Cardiac septum (tissue), 1 donor: ENCODE data around the gene TCERG1L. TPM values are rescaled to one million over a fixed set of nuclear protein-coding genes. Genes with fewer than 3 reads are reported as not detected.
"Not testable (repeated sequence)": the region's sequence is repeated elsewhere in the genome, so short reads cannot be mapped to it uniquely, and the experiment has no call there.

Experiments
- DNase-seq: peaks from one replicate; pipeline ENCODE4 v3.0.0-alpha.2; 2020; ENCODE audit warnings: low spot score
- intact Hi-C: fragments of 100-400 bp; cut with DNase I; formaldehyde crosslinking; loops from one replicate; pipeline ENCODE4 v1.14.0; 2022
- total RNA-seq: library from RNA; stranded (reverse); fragmentation: NEBNext Ultra II Directional; extraction: Animal tissue kit (Norgen Biotek cat#: 25700); gene quantifications from one replicate; pipeline ENCODE4 v1.2.1, GENCODE V29; 2021
- donor health status: DM: no; HTN: no; CAD: no.

TCERG1L gene
- total RNA-seq, 1 donor from 2014 or later: not detected

GRCh38 chr10:131141645-131142516 is 169.6 kb downstream of the TCERG1L start:
- no peak for DNase-seq
- intact Hi-C loops: no loop called here

- intact Hi-C loops: no loop called here
- DNase-seq: no peak
These were observed 170.3 kb downstream of the TCERG1L start for GRCh38 chr10:131141207-131141606.

- DNase-seq: no peak
- intact Hi-C loops: no loop called here
These were observed 170.9 kb downstream of the TCERG1L start for GRCh38 chr10:131140606-131141005.

GRCh38 chr10:131137223-131137622 is 174.3 kb downstream of the TCERG1L start:
- DNase-seq: no peak
- intact Hi-C loops: no loop called here

- DNase-seq, intact Hi-C loops: not testable (repeated sequence)
These were observed 175.2 kb downstream of the TCERG1L start for GRCh38 chr10:131136336-131136735.

- no peak for DNase-seq
- intact Hi-C loops: no loop called here
These were observed 175.8 kb downstream of the TCERG1L start for GRCh38 chr10:131135716-131136115.

GRCh38 chr10:131134651-131135050 is 176.9 kb downstream of the TCERG1L start:
- intact Hi-C loops: no loop called here
- DNase-seq: no peak

GRCh38 chr10:131134001-131134576 is 177.4 kb downstream of the TCERG1L start:
- DNase-seq: no peak
- intact Hi-C loops: no loop called here

DNA sequence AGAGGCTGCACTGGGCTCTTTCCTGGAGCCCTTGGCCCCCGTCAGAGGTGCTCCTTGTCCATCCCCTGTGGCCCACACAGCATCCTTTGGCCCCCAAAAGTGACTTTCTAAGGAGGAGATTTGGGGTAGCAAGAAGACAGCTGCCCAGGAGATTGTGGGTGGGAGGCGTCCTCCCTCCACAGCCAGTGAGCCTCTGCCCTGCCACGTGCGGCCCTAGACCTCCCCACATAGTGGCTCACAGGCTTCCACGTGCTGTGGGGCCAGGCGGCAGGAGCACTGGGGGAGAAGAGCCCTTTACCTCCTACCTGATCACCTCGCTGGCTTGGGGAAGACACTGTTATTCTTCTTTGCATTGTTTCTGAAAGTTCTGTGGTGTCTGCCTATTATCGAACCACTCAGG is 178.8 kb downstream of the TCERG1L start:
- intact Hi-C loops: no loop called here
- no peak for DNase-seq

DNA sequence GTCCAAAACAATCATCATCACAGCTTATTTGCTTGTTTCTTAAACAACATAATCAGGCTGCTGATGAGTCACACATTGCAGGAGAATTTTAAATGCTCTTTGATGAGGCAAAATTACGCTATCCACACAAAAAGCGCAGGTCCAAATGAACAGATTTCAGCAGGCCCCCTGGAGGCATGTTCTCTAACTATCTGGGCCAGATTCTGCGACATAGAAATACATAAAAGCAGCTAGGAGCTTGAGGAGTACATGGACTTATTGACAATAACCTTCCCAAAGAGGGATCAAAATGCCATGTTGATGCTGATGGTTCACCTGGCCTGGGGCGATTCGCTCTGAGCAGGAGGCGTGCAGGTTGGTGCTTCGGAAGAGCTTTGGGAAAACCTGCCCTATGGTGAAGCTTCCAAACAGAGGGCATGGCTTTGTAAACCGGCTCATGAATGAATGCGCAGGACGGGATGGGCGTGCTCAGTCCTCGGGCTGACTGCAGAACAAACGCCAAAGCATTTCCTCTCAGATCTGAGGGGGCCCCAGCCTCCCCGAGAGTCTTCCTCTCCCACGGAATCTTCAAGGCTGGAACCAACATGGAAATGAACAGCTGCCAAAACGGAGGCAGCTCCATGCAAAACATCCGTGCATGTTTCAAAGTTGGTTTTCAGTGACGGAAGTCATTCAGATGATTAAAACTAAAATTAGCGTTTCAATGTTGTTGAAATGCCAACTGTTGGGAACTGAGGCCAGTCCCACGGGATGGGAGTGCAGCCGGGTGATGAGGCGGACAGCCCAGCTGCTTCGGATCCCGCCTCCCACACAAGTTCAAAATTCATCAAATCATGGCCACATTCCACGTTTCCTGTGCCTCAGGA is 179.6 kb downstream of the TCERG1L start:
- DNase-seq: no peak
- intact Hi-C loops: no loop called here

DNA sequence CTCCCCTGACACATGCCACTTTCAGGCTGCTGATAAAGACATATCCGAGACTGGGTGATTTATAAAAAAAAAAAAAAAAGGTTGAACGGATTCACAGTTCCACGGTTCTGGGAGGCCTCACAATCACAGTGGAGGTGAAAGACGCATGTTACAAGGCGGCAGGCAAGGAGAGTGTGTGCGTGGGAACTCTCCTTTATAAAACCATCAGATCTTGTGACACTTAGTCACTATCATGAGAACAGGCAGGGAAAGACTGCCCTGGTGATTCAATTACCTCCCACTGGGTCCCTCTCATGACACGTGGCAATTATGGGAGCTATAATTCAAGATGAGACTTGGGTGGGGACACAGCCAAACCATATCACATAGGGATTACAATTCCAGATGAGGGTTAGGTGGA is 181.5 kb downstream of the TCERG1L start:
- DNase-seq: no peak
- intact Hi-C loops: no loop called here

DNA sequence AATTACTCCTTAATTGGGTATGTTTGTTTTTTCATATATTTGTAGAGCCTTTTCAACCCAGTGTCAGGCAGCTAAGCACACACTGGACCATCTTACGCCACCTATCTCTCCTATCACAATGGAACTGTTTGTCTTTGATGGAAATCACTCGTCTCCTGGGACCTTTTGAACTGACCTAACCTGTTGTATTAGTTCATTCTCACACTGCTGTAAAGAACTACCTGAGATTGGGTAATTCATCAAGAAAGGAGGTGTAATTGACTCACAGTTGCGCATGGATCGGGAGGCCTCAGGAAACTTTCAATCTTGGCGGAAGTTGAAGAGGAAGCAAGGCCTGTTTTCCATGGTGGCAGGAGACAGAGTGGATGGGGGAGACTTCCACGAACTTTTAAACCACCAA is 182.0 kb downstream of the TCERG1L start:
- no peak for DNase-seq
- intact Hi-C loops: no loop called here

- intact Hi-C loops: no loop called here
- DNase-seq: no peak
These were observed 182.8 kb downstream of the TCERG1L start for GRCh38 chr10:131128731-131129130.

- intact Hi-C loops: no loop called here
These were observed 183.9 kb downstream of the TCERG1L start for GRCh38 chr10:131127610-131128009.

GRCh38 chr10:131127138-131127589 is 184.4 kb downstream of the TCERG1L start:
- DNase-seq: no peak

More at GRCh38 chr10:131127610-131128009, 183.9 kb downstream of the TCERG1L start:
- DNase-seq: no peak

GRCh38 chr10:131126321-131127137 is 185.0 kb downstream of the TCERG1L start:
- intact Hi-C loops: no loop called here
- DNase-seq: no peak

More at GRCh38 chr10:131127138-131127589, 184.4 kb downstream of the TCERG1L start:
- intact Hi-C loops: no loop called here

DNA sequence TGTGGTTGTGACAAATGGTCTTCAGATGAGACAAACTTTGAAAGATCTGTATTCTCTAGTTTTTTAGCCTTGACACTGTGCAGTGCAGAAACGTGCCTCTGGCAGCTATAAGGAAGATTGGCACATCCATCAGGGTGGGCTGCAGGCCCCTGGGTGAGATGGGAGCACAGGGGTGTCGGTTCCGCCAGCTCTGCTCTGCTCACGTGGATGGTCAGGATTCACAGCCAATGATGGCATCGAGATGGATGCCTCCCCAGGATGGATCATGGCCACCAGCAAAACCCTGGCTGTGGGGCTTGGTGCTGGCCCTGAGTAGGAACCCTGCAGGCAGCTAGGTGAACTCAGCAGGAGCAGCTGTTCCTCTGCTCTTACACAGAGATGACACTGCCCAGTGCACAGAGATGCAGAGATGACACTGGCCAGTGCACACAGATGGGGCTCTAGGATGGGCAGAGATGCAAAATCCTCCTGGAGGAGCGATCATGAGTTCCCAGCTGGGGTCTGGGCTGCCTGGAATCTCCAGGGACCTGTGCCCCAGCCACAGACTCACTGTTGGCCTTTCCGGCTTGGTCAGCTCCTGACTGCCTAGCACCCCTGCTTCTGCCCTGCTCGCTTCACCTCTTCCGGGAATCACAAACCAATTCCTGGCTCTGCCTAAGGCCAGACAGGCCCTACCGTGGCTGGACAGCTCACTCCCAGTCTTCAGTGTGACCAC is 185.9 kb downstream of the TCERG1L start:
- intact Hi-C loops: no loop called here
- DNase-seq: no peak

- DNase-seq: no peak
- intact Hi-C loops: no loop called here
These were observed 186.6 kb downstream of the TCERG1L start for GRCh38 chr10:131124945-131125344.

DNA sequence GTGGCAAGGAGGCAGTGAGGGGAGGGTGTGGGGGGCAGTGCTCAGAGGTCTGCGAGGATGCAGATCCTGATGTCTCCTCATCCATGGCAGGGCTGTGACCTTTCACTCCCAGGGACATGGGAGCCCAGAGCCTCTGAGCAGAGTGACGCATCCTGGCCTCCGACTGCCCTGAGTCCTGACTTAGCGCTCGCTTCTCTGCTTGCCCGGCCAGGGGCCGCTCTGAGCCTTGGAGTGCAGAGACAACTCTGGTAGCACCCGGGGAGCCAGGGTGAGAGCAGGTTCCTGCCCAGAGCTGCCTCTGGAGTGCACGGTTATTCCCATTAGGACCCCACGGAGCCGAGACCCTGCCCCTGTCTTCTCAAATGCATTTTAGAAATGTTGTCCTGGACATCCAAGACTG is 188.0 kb downstream of the TCERG1L start:
- no peak for DNase-seq
- intact Hi-C loops: no loop called here
